Measurements from ENCODE around the gene SUPT20H.
A peak's percentile ranks its signal among the peaks of the same experiment; 100 is the strongest.

SUPT20H gene

GRCh38 chr13:37058910-37059847 is at the start of gene SUPT20H:
Gene SUPT20H (minus strand): TSS chr13:37059688. CDS start chr13:37051490, 8,198 bp downstream.
- H3K4me3 Mint-ChIP-seq: peak within 1 kb of the TSS; percentile 98
- no peaks in the 10 kb centered on the region for H3K9me3 Mint-ChIP-seq (ENCODE audit: low read depth)
- H3K27me3 Mint-ChIP-seq: no peaks in the 10 kb centered on the region
- H3K36me3 Mint-ChIP-seq: peaks cover 5% of the 10 kb centered on the region
- peak within 1 kb of the TSS; percentile 97 for H3K27ac Mint-ChIP-seq
- peaks cover 35% of the 10 kb centered on the region for H3K4me1 Mint-ChIP-seq (ENCODE audit: low read depth)

DNA sequence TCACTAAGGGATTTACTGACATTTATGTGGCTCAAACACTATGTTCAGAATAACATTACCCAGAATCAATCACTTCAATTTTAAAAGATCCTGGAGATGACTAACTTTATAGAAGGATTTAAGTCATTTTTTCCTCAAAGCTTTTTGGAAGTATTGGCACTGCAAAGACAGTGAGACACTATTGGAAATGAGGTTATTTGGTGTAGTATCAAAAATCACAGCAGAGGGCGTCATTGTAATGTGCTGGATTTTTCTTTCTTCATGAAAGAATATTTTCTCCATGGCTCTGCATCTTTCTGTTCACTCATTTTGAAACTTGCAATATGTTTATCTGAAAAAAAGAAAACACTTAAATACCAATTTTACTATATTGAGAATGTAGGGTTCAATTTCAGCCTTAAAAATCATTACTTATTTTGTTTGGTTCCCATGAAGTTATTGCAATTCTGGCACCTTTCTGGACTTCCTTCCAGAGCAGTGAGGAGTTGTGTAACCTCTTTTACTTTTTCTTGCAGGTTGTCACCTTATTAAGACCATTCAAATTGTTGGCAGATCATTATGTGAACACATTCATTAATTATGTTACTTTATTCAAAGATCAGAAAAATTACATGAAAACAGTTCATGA is 49.7 kb upstream of the SUPT20H start:
- Mint-ChIP-seq H3K4me1 (ENCODE audit: low read depth) (no peaks in the 10 kb centered on the region), H3K4me3 (no peak overlapping the region), H3K27ac (no peak overlapping the region), H3K27me3 (no peaks in the 10 kb centered on the region), H3K9me3 (ENCODE audit: low read depth) (no peaks in the 10 kb centered on the region), H3K36me3 (no peaks in the 10 kb centered on the region)

DNA sequence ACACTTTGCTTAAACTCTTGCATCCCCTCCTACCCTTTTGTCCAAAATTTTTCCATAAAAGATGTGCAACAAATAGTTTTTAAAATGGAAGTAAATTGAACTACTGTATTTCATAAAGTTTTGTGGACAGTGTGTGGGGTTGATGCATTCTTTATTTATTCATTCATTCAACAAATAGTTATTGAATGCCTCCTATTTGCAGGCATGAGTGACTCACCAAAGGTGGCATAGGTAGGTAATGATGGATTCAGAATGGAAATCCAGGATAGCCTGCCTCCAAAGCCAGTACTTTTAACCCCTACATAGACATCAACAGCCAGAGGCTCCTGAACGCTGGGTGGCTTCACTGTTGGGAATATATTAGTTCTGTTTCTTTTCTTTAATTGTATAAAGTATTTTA is 48.4 kb upstream of the SUPT20H start:
- Mint-ChIP-seq H3K36me3 (no peaks in the 10 kb centered on the region), H3K27me3 (peaks cover 2% of the 10 kb centered on the region), H3K9me3 (ENCODE audit: low read depth) (no peaks in the 10 kb centered on the region), H3K4me3 (no peak overlapping the region), H3K27ac (no peak overlapping the region), H3K4me1 (ENCODE audit: low read depth) (no peaks in the 10 kb centered on the region)

- peaks cover 2% of the 10 kb centered on the region for H3K27me3 Mint-ChIP-seq
These were observed 48.0 kb upstream of the SUPT20H start for GRCh38 chr13:37107456-37107855.

GRCh38 chr13:37106642-37107041 is 47.2 kb upstream of the SUPT20H start:
- no peaks in the 10 kb centered on the region for H3K36me3 Mint-ChIP-seq
- H3K27me3 Mint-ChIP-seq: peaks cover 2% of the 10 kb centered on the region
- no peak overlapping the region for H3K4me3 Mint-ChIP-seq
- H3K4me1 Mint-ChIP-seq (ENCODE audit: low read depth): no peaks in the 10 kb centered on the region
- no peak overlapping the region for H3K27ac Mint-ChIP-seq
- no peaks in the 10 kb centered on the region for H3K9me3 Mint-ChIP-seq (ENCODE audit: low read depth)

More at GRCh38 chr13:37107456-37107855, 48.0 kb upstream of the SUPT20H start:
- Mint-ChIP-seq H3K27ac (no peak overlapping the region), H3K4me3 (no peak overlapping the region), H3K36me3 (no peaks in the 10 kb centered on the region), H3K4me1 (ENCODE audit: low read depth) (no peaks in the 10 kb centered on the region), H3K9me3 (ENCODE audit: low read depth) (no peaks in the 10 kb centered on the region)

GRCh38 chr13:37105251-37105714 is 45.8 kb upstream of the SUPT20H start, which contains the start of gene CSNK1A1L:
Gene CSNK1A1L (minus strand): TSS chr13:37105664. CDS start chr13:37105256, 408 bp downstream.
- peaks cover 2% of the 10 kb centered on the region for H3K27me3 Mint-ChIP-seq
- H3K36me3 Mint-ChIP-seq: no peaks in the 10 kb centered on the region
- no peak within 1 kb of the TSS for H3K4me3 Mint-ChIP-seq
- H3K4me1 Mint-ChIP-seq (ENCODE audit: low read depth): no peaks in the 10 kb centered on the region
- H3K27ac Mint-ChIP-seq: no peak within 1 kb of the TSS
- no peaks in the 10 kb centered on the region for H3K9me3 Mint-ChIP-seq (ENCODE audit: low read depth)

DNA sequence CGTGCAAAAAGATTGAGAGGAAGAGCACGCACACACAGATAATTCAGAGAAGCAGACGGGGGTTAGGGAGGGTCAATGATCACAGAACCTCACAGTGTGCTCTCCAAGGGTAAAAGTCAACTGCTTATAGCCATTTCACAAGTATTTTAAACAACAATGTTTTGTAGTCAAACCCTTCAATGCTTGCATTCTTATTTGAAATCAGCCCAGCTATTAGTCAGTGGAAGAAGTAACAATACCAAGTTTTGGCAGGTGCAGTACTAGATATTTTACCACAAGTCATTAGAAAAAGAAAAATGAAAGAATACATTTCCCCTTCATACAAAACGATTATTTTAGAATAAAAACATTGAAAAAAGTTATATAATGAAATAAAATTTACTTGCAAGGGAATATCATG is 43.4 kb upstream of the SUPT20H start:
- H3K4me3 Mint-ChIP-seq: no peak overlapping the region
- H3K27me3 Mint-ChIP-seq: peaks cover 5% of the 10 kb centered on the region
- no peaks in the 10 kb centered on the region for H3K9me3 Mint-ChIP-seq (ENCODE audit: low read depth)
- no peaks in the 10 kb centered on the region for H3K4me1 Mint-ChIP-seq (ENCODE audit: low read depth)
- no peaks in the 10 kb centered on the region for H3K36me3 Mint-ChIP-seq
- H3K27ac Mint-ChIP-seq: no peak overlapping the region

DNA sequence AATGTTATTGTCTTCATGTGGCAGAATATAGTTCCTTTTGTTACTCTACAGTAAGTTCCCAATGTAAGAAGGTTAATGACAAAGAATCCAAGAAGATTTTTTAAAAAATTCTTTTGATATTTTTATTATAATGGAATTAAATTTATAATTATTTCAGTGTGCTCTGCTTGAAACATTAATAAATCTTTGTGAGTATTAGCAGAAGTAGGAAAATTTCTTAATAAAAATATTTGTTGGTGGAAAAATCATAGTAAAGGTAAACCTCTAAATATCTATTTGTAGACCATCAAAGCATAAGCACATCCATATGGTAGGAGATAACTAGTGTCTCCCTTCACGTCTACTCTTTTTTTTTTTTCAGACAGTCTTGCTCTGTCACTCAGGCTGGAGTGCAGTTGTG is 41.7 kb upstream of the SUPT20H start:
- Mint-ChIP-seq H3K9me3 (ENCODE audit: low read depth) (no peaks in the 10 kb centered on the region), H3K27me3 (peaks cover 5% of the 10 kb centered on the region), H3K36me3 (no peaks in the 10 kb centered on the region), H3K4me3 (no peak overlapping the region), H3K4me1 (ENCODE audit: low read depth) (no peaks in the 10 kb centered on the region), H3K27ac (no peak overlapping the region)

GRCh38 chr13:37100731-37101130 is 41.2 kb upstream of the SUPT20H start:
- no peak overlapping the region for H3K27ac Mint-ChIP-seq
- no peaks in the 10 kb centered on the region for H3K36me3 Mint-ChIP-seq
- H3K27me3 Mint-ChIP-seq: peaks cover 5% of the 10 kb centered on the region
- H3K4me1 Mint-ChIP-seq (ENCODE audit: low read depth): no peaks in the 10 kb centered on the region
- no peaks in the 10 kb centered on the region for H3K9me3 Mint-ChIP-seq (ENCODE audit: low read depth)
- no peak overlapping the region for H3K4me3 Mint-ChIP-seq

- Mint-ChIP-seq H3K4me1 (ENCODE audit: low read depth) (no peaks in the 10 kb centered on the region), H3K27ac (no peak overlapping the region), H3K27me3 (peaks cover 8% of the 10 kb centered on the region), H3K4me3 (no peak overlapping the region), H3K9me3 (ENCODE audit: low read depth) (no peaks in the 10 kb centered on the region), H3K36me3 (no peaks in the 10 kb centered on the region)
These were observed 37.6 kb upstream of the SUPT20H start for GRCh38 chr13:37097076-37097475.

DNA sequence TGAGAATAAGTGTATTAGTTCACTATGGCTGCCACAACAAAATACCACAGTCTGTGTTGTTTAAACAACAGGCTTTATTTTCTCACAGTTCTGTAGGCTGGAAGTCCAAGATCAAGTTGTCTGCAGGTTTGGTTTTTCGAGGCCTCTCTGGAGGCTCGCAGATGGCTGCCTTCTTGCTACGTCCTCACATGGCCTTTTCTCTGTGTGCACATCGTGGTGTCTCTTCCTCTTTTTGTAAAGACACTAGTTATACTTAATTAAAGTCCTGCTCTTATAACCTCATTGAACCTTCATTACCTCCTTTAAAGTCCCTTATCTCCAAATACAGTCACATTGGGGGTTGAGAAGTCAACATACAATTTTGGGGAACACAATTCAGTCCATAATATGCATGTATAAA is 35.4 kb upstream of the SUPT20H start:
- peaks cover 8% of the 10 kb centered on the region for H3K27me3 Mint-ChIP-seq
- H3K4me1 Mint-ChIP-seq (ENCODE audit: low read depth): no peaks in the 10 kb centered on the region
- H3K27ac Mint-ChIP-seq: no peak overlapping the region
- no peaks in the 10 kb centered on the region for H3K36me3 Mint-ChIP-seq
- no peaks in the 10 kb centered on the region for H3K9me3 Mint-ChIP-seq (ENCODE audit: low read depth)
- no peak overlapping the region for H3K4me3 Mint-ChIP-seq

- no peaks in the 10 kb centered on the region for H3K9me3 Mint-ChIP-seq (ENCODE audit: low read depth)
- no peaks in the 10 kb centered on the region for H3K36me3 Mint-ChIP-seq
- no peak overlapping the region for H3K4me3 Mint-ChIP-seq
- H3K27ac Mint-ChIP-seq: no peak overlapping the region
- H3K4me1 Mint-ChIP-seq (ENCODE audit: low read depth): no peaks in the 10 kb centered on the region
- H3K27me3 Mint-ChIP-seq: peaks cover 8% of the 10 kb centered on the region
These were observed 34.6 kb upstream of the SUPT20H start for GRCh38 chr13:37094099-37094498.

DNA sequence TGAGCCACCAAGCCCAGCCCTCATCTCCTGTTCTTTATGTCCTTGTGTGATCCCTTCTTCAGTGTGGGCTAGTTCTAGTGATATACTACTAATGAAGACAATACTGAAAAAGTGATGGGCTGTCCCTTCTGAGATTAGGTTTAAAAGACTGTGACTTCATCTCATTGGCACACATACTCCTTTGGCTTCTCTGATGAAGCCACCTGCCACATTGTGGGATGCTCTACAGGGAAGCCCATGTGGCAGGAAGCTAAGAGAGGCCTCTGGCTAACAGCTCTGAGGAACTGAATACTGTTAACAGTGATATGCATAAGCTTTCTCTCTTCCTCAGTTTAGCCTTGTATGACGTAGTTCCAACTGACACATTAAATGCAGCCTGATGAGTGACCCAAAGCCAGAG is 32.3 kb upstream of the SUPT20H start:
- no peaks in the 10 kb centered on the region for H3K4me1 Mint-ChIP-seq (ENCODE audit: low read depth)
- H3K4me3 Mint-ChIP-seq: no peak overlapping the region
- no peaks in the 10 kb centered on the region for H3K9me3 Mint-ChIP-seq (ENCODE audit: low read depth)
- H3K27me3 Mint-ChIP-seq: peaks cover 8% of the 10 kb centered on the region
- H3K36me3 Mint-ChIP-seq: no peaks in the 10 kb centered on the region
- no peak overlapping the region for H3K27ac Mint-ChIP-seq

DNA sequence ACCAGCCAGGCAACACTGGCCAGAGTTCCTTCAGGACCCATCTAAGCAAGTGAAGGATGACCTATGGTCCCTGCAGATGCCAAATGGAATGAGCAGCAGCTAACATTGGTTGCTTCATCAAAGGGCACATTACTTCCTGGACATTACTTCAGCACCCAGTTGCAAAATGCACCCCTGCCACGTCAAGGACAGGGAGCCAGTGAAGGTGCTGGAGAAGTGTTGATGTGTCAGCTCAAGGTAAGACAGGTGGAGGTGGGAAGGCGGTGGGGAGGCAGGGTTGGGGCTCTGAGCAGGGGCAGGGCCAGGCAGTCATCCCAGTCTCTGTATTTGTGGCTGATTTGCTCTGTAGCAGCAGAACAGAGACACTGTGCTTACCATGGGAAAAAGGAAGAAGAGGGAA is 31.4 kb upstream of the SUPT20H start:
- H3K4me1 Mint-ChIP-seq (ENCODE audit: low read depth): no peaks in the 10 kb centered on the region
- no peaks in the 10 kb centered on the region for H3K36me3 Mint-ChIP-seq
- H3K27me3 Mint-ChIP-seq: peaks cover 9% of the 10 kb centered on the region
- no peak overlapping the region for H3K27ac Mint-ChIP-seq
- no peak overlapping the region for H3K4me3 Mint-ChIP-seq
- H3K9me3 Mint-ChIP-seq (ENCODE audit: low read depth): no peaks in the 10 kb centered on the region

- Mint-ChIP-seq H3K36me3 (no peaks in the 10 kb centered on the region), H3K4me3 (no peak overlapping the region), H3K4me1 (ENCODE audit: low read depth) (no peaks in the 10 kb centered on the region), H3K27me3 (peaks cover 9% of the 10 kb centered on the region), H3K27ac (no peak overlapping the region), H3K9me3 (ENCODE audit: low read depth) (no peaks in the 10 kb centered on the region)
These were observed 30.0 kb upstream of the SUPT20H start for GRCh38 chr13:37089495-37089894.

All from activated naive CD8-positive, alpha-beta T cell (primary cell).